Measurements from ENCODE around the gene ZNF283. TPM values are rescaled to one million over a fixed set of nuclear protein-coding genes. Genes with fewer than 3 reads are reported as not detected.

ZNF283 gene
- 13.0 TPM for total RNA-seq (ENCODE audit: unreplicated experiment)
- long read RNA-seq, partial matches to known transcripts, result 0 of 6 reads
- long read RNA-seq, other reads (novel, unspliced or antisense), result 6 of 6 reads

GRCh38 chr19:43826787-43827754 lies at the start of gene ZNF283:
Gene ZNF283 (plus strand): TSS chr19:43827321. CDS start chr19:43833505, 6,184 bp downstream.
- Mint-ChIP-seq H3K4me3 (ENCODE audit: unreplicated experiment) (peak within 1 kb of the TSS; percentile 90), H3K9me3 (ENCODE audit: unreplicated experiment) (peaks cover 3% of the 10 kb centered on the region), H3K4me1 (ENCODE audit: low read depth, unreplicated experiment) (peaks cover 2% of the 10 kb centered on the region), H3K36me3 (ENCODE audit: unreplicated experiment) (peaks cover 5% of the 10 kb centered on the region), H3K27me3 (ENCODE audit: unreplicated experiment) (peaks cover 7% of the 10 kb centered on the region), H3K27ac (ENCODE audit: unreplicated experiment) (peak within 1 kb of the TSS; percentile 59)
- TF ChIP-seq CTCF (IDR thresholded peaks at IDR 0.05; ENCODE audit: partially characterized antibody, unreplicated experiment), result no peak
- DNase-seq, result peak; percentile 90

DNA sequence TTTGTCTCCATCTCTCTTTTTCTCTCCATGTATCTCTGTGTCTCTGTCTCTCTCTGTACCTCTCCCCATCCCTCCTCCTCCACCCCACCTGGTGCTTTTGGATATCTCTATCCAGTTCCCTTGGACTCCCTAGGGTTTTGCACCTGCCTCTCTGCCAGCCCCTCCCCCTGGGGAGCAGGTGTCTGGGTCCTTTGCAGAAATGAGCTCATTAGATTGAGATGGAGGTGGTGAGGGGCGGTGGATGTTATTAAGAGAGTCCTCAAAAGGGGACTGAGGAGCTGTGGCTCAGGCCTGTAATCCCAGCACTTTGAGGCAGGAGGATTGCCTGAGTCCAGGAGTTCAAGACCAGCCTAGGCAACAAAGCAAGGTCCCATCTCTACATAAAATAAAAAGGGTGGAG lies 48.5 kb upstream of the ZNF283 start:
- Mint-ChIP-seq H3K36me3 (ENCODE audit: unreplicated experiment) (no peaks in the 10 kb centered on the region), H3K4me1 (ENCODE audit: low read depth, unreplicated experiment) (peaks cover 7% of the 10 kb centered on the region), H3K27ac (ENCODE audit: unreplicated experiment) (no peak overlapping the region), H3K27me3 (ENCODE audit: unreplicated experiment) (peaks cover 12% of the 10 kb centered on the region), H3K4me3 (ENCODE audit: unreplicated experiment) (no peak overlapping the region), H3K9me3 (ENCODE audit: unreplicated experiment) (peaks cover 13% of the 10 kb centered on the region)
- no peak for DNase-seq
- TF ChIP-seq CTCF (IDR thresholded peaks at IDR 0.05; ENCODE audit: partially characterized antibody, unreplicated experiment), result no peak

DNA sequence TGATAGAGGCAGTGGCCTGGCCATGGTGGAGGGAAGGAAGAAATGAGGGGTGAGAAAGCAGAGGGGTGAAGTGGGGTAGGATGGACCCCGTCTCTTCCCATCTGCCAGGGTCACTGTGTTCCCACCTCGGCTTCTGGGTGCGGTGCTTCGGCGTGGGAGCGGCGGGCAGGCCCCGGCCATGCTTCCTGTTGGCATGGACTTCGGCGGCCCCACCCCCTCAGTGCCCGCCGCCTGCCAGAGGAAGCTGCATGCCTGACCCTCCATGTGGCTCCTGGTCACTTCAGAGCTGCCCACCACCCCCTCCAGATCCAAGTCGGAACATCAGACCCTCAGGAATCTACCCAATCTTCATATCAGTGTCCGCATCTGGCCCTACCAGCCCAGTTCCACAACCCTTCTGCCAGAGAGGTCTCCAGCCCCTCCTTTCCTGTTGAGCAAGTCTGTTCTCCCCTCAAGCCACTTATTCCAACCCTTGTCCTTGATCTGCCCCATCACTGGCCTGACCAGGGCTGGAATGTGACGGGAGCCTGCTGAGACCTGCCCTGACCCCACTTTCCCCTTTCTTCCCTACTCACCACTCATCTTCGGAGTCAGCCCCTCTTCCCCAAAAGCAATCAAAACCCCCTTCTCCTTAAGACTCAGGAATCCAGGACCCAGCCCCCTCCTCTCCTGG lies 47.8 kb upstream of the ZNF283 start:
- DNase-seq, result no peak
- Mint-ChIP-seq H3K4me3 (ENCODE audit: unreplicated experiment) (no peak overlapping the region), H3K27me3 (ENCODE audit: unreplicated experiment) (peaks cover 12% of the 10 kb centered on the region), H3K4me1 (ENCODE audit: low read depth, unreplicated experiment) (peaks cover 7% of the 10 kb centered on the region), H3K9me3 (ENCODE audit: unreplicated experiment) (peaks cover 13% of the 10 kb centered on the region), H3K36me3 (ENCODE audit: unreplicated experiment) (no peaks in the 10 kb centered on the region), H3K27ac (ENCODE audit: unreplicated experiment) (no peak overlapping the region)
- TF ChIP-seq CTCF (IDR thresholded peaks at IDR 0.05; ENCODE audit: partially characterized antibody, unreplicated experiment), result no peak

GRCh38 chr19:43779820-43780219 lies 47.3 kb upstream of the ZNF283 start:
- Mint-ChIP-seq H3K27ac (ENCODE audit: unreplicated experiment) (no peak overlapping the region), H3K4me1 (ENCODE audit: low read depth, unreplicated experiment) (peaks cover 7% of the 10 kb centered on the region), H3K36me3 (ENCODE audit: unreplicated experiment) (no peaks in the 10 kb centered on the region), H3K27me3 (ENCODE audit: unreplicated experiment) (peaks cover 11% of the 10 kb centered on the region), H3K9me3 (ENCODE audit: unreplicated experiment) (peaks cover 13% of the 10 kb centered on the region), H3K4me3 (ENCODE audit: unreplicated experiment) (no peak overlapping the region)
- no peak for TF ChIP-seq CTCF (IDR thresholded peaks at IDR 0.05; ENCODE audit: partially characterized antibody, unreplicated experiment)
- DNase-seq, result no peak
